HAP-1 (cell line): ENCODE data around the gene GIN1.
A peak's percentile ranks its signal among the peaks of the same experiment; 100 is the strongest.

Experiments used
- DNase-seq, 2 experiments: peaks; one replicate each; pipeline ENCODE4 v3.0.0-alpha.2; 2016 to 2020; ENCODE audit warnings: low spot score in 2 of 2
- H3K27me3 ChIP-seq: fragments of 250-450 bp; sonication (Bioruptor Pico); 2 replicates; pipeline ENCODE4 v1.5.1; 2020; ENCODE audit warnings: low read depth, mild to moderate bottlenecking, moderate library complexity
- H3K36me3 ChIP-seq: fragments of 250-450 bp; sonication (Bioruptor Pico); replicated peaks from 2 replicates; pipeline ENCODE4 v1.5.1; 2020; ENCODE audit warnings: mild to moderate bottlenecking
- H3K4me1 ChIP-seq: fragments of 250-450 bp; sonication (Bioruptor Pico); 2 replicates; pipeline ENCODE4 v1.5.1; 2020; ENCODE audit warnings: mild to moderate bottlenecking
- H3K4me3 ChIP-seq: fragments of 250-450 bp; sonication (Bioruptor Pico); 2 replicates; pipeline ENCODE4 v1.5.1; 2020; ENCODE audit warnings: mild to moderate bottlenecking, moderate library complexity
- H3K9me3 ChIP-seq: fragments of 250-450 bp; sonication (Bioruptor Pico); 2 replicates; pipeline ENCODE4 v1.5.1; 2020; ENCODE audit warnings: mild to moderate bottlenecking, moderate library complexity
- in situ Hi-C: fragments of 300-500 bp; cut with MboI; formaldehyde crosslinking; loops from 3 replicates; pipeline ENCODE4 v1.14.3; 2020; ENCODE audit warnings: low sequenced_read_pairs, inconsistent platforms, mixed read lengths

The GIN1 gene

GRCh38 chr5:103041071-103041676 is 78.8 kb downstream of the GIN1 start:
- Histone ChIP-seq H3K36me3 (no peaks in the 10 kb centered on the region), H3K4me1 (no peaks in the 10 kb centered on the region)

GRCh38 chr5:103037673-103038455 is 82.1 kb downstream of the GIN1 start:
- in situ Hi-C loops = loop anchor here (25.0 kb wide), 1 partner anchor 501 kb away; no protein-coding TSS in a partner anchor
- Histone ChIP-seq H3K4me3 (no peak overlapping the region), H3K4me1 (no peaks in the 10 kb centered on the region), H3K36me3 (no peaks in the 10 kb centered on the region), H3K27me3 (no peaks in the 10 kb centered on the region), H3K9me3 (no peaks in the 10 kb centered on the region)
- no peak for DNase-seq

More at GRCh38 chr5:103041071-103041676, 78.8 kb downstream of the GIN1 start:
- Histone ChIP-seq H3K27me3 (no peaks in the 10 kb centered on the region), H3K9me3 (no peaks in the 10 kb centered on the region), H3K4me3 (no peak overlapping the region)
- DNase-seq = peak in 1 of 2 experiments; percentile 64
- in situ Hi-C loops = loop anchor here (25.0 kb wide), 1 partner anchor 504 kb away; no protein-coding TSS in a partner anchor

DNA sequence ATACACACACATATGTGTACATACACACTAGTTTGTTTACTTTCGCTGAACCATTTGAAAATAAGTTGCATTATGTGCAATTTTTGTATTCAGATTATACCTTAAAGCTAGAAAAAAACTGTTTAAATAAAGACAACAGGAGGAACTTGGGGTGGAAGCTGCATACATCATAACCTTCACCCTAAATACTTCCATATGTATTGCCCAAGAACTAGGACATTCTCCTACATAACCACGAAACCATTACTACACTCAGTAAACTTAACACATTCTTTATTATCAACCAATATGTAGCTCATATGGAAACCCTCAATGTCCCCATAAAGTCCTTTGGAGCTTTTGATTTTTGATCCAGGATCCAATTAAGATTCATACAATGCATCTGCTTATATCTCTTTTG is 83.3 kb downstream of the GIN1 start:
- in situ Hi-C loops = loop anchor here (25.0 kb wide), 1 partner anchor 499 kb away; no protein-coding TSS in a partner anchor
- H3K9me3 ChIP-seq = no peaks in the 10 kb centered on the region
- no peak for DNase-seq
- no peaks in the 10 kb centered on the region for H3K4me1 ChIP-seq
- H3K36me3 ChIP-seq = no peaks in the 10 kb centered on the region
- no peaks in the 10 kb centered on the region for H3K27me3 ChIP-seq
- no peak overlapping the region for H3K4me3 ChIP-seq
